GM19099 (cell line): ENCODE data around the gene HOXD8.

Source experiments
- POLR2A ChIP-seq: IDR thresholded peaks from 3 replicates; pipeline ENCODE4 v1.6.1; 2011; ENCODE audit warnings: low read depth; ENCODE audit not compliant: insufficient read length; ENCODE audit errors: extremely low read depth

Gene HOXD8

GRCh38 chr2:176096986-176097819 lies 32.3 kb upstream of the HOXD8 start:
- TF ChIP-seq POLR2A = no peak

GRCh38 chr2:176097820-176098365 lies 31.6 kb upstream of the HOXD8 start:
- TF ChIP-seq POLR2A = no peak

GRCh38 chr2:176098366-176099158 lies 30.9 kb upstream of the HOXD8 start:
- TF ChIP-seq POLR2A = no peak

GRCh38 chr2:176099159-176099727 lies 30.3 kb upstream of the HOXD8 start:
- TF ChIP-seq POLR2A = no peak

GRCh38 chr2:176099728-176100546 lies 29.6 kb upstream of the HOXD8 start, which contains the start of gene HOXD12:
Gene HOXD12 (plus strand): TSS chr2:176099795. CDS start chr2:176099802, 7 bp downstream.
- no peak for TF ChIP-seq POLR2A

GRCh38 chr2:176100547-176101140 lies 28.9 kb upstream of the HOXD8 start:
- no peak for TF ChIP-seq POLR2A

GRCh38 chr2:176101216-176101830 lies 28.2 kb upstream of the HOXD8 start:
- no peak for TF ChIP-seq POLR2A

GRCh38 chr2:176101842-176102241 lies 27.7 kb upstream of the HOXD8 start:
- no peak for TF ChIP-seq POLR2A

- no peak for TF ChIP-seq POLR2A
These were observed 27.1 kb upstream of the HOXD8 start for GRCh38 chr2:176102309-176102866.

GRCh38 chr2:176103194-176103593 lies 26.3 kb upstream of the HOXD8 start:
- TF ChIP-seq POLR2A = no peak

- TF ChIP-seq POLR2A = no peak
These were observed 25.7 kb upstream of the HOXD8 start for GRCh38 chr2:176103742-176104315.

- no peak for TF ChIP-seq POLR2A
These were observed 25.0 kb upstream of the HOXD8 start for GRCh38 chr2:176104316-176105077.

GRCh38 chr2:176105078-176105729 lies 24.3 kb upstream of the HOXD8 start:
- no peak for TF ChIP-seq POLR2A
